ENCODE measurements around the gene SLC6A19.

SLC6A19 gene

DNA sequence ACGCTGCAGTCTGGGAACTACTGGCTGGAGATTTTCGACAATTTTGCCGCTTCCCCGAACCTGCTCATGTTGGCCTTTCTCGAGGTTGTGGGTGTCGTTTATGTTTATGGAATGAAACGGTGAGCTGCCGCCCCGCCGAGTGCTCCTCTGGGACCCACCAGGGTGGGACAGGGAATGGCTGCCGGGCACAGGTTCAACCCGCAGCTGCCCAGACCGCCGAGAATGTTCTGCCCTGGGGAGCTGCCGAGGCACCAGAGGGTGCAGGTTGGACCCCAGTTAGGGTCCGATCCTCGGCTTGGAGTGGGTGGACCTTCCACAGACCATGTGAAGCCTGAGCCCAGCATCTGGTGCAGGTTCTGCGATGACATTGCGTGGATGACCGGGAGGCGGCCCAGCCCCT lies 42.9 kb downstream of the SLC6A19 start:
- no peak for DNase-seq (ENCODE audit: low read depth)

DNA sequence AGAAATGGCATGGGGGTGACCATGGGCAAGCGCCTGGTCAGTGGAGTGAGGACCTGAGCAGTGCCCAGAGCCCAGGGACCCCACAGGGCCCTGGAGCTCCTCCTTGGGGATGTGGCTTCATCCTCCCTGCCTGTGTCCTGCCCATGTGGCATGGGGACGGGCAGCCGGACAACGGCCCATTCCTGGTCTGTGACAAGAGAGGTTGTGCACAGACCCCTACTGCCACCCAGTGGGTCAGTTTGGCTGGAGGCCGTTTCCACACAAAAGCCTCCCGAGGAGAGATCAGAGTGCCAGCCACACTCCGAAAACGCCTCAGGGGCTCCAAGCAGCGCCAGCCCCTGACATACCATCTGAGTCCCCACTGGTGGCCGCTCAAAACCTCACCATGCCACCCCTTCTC lies 43.6 kb downstream of the SLC6A19 start:
- no peak for DNase-seq (ENCODE audit: low read depth)

DNA sequence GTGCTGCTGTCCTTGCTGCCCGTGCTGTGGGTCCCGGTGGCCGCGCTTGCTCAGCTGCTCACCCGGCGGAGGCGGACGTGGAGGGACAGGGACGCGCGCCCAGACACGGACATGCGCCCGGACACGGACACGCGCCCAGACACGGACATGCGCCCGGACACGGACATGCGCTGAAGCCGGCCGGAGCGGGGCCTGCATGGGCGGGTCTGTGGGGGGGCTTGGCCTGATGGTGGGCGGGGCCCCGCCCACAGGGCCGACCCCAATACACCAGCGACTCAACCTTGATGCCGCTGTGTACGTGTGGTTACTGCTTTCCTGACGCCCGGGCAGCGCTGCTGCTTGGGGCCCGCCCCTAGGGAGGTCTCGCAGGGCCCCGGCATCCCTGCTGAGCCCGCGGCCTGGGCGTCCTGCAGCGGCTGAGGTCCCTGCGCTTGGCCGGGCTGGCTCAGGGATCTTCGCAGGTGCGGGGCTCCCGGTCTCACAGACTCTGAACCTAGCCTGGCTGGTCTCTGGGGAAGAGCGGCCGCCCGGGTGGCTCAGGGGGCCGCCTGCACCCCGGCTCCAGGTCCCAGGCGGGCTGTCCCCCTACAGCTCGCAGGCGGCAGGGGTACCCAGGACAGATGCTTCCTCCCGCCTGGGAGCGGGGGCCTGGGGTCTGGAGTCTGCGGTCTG lies 44.6 kb downstream of the SLC6A19 start:
- no peak for DNase-seq (ENCODE audit: low read depth)

GRCh38 chr5:1246711-1247431 lies 45.5 kb downstream of the SLC6A19 start:
- DNase-seq (ENCODE audit: low read depth) = no peak

GRCh38 chr5:1247811-1248210 lies 46.4 kb downstream of the SLC6A19 start:
- DNase-seq (ENCODE audit: low read depth) = no peak

GRCh38 chr5:1249366-1250280 lies 48.2 kb downstream of the SLC6A19 start:
- DNase-seq (ENCODE audit: low read depth) = no peak

DNA sequence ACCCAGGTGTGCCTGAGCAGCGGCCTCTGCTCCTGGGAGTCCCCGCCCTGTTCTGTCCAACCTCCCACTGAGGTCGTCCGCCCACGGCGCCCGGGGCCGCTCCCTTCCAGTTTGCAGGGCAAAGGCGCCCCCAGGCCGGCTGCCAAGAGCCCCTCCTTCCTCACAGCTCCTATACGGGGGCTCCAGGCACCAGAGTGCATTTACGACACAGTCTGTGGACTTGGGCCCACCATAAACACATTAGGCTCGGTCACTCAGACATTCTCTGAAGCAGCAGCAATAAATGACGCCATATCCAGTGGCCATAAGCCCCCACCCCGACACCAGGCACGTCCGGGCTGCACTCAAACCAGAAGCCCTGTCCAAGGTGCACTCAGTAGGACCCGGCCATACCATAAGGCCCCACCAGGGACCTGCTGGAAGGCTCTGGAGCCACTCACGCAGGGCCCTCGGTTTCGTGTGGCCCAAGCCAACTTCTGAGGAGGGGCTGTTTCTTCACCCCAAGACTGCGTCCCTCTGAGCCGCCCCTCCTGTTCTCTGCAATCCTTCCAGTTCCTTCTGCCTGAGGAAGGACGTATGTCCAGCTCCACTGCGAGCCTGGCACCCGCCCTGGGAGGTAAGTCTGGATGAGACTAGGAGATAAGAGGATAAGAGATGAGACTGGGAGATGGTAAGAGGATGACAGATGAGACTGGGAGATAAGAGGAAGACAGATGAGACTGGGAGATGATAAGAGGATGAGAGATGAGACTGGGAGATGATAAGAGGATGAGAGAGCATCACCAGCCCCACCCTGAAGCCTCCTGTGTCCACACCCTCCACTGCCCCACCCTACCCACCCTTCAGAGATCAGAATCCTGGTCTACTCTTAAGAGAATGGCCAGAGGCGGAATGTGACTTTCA lies 50.5 kb downstream of the SLC6A19 start:
- no peak for DNase-seq (ENCODE audit: low read depth)

- DNase-seq (ENCODE audit: low read depth) = no peak
Observed at GRCh38 chr5:1252681-1253080, 51.3 kb downstream of the SLC6A19 start.

DNA sequence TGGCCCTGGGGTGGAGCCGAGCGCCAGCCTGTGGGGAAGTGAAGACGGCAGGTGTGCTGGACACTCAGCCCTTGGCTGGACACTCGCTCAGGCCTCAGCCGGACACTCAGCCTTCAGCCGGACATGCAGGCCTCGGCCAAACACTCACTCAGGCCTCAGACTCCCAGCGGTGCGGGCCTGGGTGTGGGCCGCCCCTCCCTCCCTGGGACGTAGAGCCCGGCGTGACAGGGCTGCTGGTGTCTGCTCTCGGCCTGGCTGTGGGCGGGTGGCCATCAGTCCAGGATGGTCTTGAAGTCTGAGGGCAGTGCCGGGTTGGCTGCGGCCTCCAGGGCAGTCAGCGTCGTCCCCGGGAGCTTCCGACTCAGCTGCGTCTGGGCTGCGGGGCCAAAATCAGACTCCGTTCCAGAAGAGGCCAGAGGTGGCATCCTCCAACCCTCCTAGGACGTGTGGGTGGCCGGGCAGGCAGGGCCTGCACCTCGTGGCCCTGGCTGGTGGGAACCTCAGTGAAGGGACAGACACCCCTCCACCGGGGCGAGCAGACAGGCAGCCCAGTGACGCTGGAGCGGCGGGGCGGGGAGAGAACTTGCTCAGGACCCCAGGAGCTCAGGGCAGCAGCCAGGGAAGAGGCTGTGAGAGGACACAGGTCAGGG lies 52.2 kb downstream of the SLC6A19 start:
- DNase-seq (ENCODE audit: low read depth) = no peak

GRCh38 chr5:1254196-1254595 lies 52.8 kb downstream of the SLC6A19 start:
- DNase-seq (ENCODE audit: low read depth) = no peak

DNA sequence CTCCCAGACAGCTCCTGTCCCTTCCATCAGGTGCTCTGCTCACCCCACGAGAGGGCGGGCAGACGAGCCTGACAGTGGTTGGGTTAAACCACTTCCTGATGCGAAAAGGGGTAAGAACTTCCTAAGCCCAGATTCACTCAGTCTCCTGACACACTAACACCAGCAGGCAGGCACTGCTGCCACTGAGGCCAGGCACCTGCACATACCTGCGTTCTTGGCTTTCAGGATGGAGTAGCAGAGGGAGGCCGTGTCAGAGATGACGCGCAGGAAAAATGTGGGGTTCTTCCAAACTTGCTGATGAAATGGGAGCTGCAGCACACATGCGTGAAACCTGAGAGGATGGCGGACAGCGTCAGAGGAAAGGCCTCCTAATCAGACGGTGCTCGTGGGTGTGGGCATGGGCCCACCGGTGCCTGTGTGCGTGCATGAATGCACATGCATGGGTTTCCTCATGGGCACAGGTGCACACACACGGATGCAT lies 53.7 kb downstream of the SLC6A19 start:
- DNase-seq (ENCODE audit: low read depth) = peak; percentile 28

DNA sequence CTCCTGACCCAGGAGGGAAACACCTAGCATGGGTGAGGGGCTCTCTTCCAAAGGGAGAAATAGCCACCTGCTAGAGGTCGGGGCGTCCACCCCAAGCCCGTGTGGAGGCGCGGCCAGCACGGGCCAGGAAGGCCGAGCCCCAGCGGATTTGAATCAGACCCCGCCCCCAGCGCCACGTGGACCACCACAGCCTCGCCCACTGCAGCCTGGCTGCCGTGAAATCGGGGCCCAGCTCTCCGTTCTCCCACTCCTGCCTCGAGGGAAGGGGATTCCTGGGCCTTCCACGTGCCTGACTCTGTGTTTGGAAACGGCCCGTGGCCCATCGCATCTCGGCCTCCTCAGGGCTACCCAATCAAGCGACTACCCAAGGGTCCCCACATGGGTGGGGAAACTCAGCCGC lies 55.4 kb downstream of the SLC6A19 start:
- DNase-seq (ENCODE audit: low read depth) = no peak

DNA sequence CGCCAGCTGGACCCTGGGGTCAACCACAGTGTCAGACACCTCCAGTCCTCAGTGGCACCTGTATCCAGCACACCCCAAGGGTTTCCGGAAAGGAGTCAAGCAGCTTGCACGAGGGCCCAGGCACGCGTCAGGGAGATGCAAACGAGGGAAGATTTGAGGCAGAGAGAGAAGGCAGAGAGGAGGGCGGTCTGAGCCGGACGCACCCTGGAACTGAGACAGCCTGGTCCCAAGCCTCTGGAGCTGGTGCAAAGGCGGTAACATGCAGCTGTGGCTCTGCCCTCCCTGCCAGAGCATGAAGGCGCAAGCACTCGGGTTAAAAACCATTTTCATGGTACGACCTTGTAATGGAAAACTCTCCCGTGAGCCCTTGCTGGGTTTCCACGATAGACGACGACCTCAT lies 56.0 kb downstream of the SLC6A19 start:
- DNase-seq (ENCODE audit: low read depth) = no peak

DNA sequence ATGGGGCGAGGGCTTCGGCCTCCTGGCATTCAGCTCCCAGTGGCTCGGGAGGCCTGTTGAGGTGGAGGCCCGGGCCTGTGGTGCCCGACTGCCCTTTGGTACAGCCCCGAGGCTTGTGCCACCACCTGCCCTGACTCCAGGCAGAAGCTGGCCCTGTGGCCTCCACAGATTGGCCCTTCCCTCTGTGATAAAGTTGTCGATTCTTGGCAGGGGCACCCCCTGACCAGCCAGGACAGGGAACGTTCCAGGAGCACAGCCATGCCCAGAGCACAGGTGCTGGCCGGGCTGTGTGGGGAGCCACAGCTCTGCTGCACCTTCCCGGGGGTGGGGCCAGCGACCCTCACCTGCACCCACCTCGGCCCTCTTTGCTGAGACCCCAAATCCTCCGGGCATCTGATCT lies 56.4 kb downstream of the SLC6A19 start:
- no peak for DNase-seq (ENCODE audit: low read depth)

GRCh38 chr5:1259806-1260480 lies 58.5 kb downstream of the SLC6A19 start:
- no peak for DNase-seq (ENCODE audit: low read depth)

GRCh38 chr5:1261643-1262042 lies 60.2 kb downstream of the SLC6A19 start:
- no peak for DNase-seq (ENCODE audit: low read depth)

DNA sequence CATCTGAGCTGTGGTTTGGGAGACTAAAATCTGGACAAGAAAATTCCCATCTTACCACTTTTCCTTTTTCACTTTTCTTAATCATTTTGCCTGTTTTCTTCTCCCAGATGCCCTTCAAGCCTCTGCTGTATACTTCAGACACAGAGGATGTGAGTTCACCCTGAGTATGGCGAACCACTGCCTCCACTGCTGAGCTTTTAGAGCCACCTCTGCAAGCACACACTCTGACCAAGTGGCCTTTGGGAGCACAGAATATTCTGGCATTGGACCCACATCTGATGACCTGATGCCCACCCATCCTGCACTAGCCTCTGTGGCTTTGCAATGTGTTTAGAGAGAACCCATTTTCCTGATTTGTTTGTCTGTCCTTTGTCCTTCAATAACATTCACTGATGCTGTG lies 61.0 kb downstream of the SLC6A19 start:
- no peak for DNase-seq (ENCODE audit: low read depth)

DNA sequence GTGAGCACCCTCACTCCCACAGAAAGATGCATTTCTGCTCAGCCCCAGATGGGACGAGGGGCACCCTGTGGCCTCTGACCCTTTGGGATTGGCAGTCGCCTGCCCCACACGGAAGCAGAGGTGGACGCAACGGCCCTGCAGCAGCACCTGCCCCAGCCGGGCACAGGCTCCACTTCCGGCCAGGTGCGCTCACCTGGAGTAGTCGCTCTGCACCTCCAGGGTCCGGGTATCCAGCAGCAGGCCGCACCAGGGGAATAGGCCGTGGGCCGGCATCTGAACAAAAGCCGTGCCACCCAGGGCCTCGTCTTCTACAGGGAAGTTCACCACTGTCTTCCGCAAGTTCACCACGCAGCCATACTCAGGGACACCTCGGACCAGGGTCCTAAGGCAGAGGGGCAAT lies 62.8 kb downstream of the SLC6A19 start:
- no peak for DNase-seq (ENCODE audit: low read depth)

DNA sequence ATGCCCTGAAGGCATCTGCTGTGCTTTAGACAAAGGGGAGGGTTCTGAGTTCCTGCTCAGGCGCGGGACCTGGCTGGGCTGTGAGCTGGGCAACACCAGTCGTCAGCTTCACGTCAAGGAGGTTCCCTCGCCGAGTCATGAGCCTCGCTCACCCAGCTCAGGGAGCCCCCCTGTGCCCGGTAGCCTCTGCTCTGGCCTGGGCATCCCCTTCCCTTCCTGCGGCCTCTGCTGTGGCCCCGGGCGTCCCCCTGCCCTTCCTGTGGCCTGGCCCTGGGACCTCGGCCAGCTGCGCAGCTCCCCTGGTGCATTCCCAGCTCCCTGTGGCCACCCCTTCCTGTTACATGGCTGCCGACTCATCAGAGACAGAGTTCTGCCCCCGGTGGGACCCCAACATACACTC lies 63.6 kb downstream of the SLC6A19 start:
- DNase-seq (ENCODE audit: low read depth) = no peak
